HCT116 (cell line): Measurements from ENCODE around the gene TRIM75. TPM values are rescaled to one million over a fixed set of nuclear protein-coding genes. Genes with fewer than 3 reads are reported as not detected.

Experiments
- ATAC-seq: fragments of 200-7000 bp; cut with Tn5 transposase; 2 replicates; pipeline ENCODE4 v1.9.1; 2020; ENCODE audit warnings: mild to moderate bottlenecking, moderate library complexity
- BruUV-seq: library from RNA; stranded (reverse); fragments of 400-500 nt; replicated peaks from 2 replicates; lab custom pipeline; 2021; lab: Mats Ljungman, UMichigan
- CTCF ChIA-PET: fragments of 300-600 bp; sonication (Branson Sonifier 250); formaldehyde crosslinking; loops from one replicate; lab custom pipeline; 2021; ENCODE audit warnings: antibody characterized with exemption; lab: Charles Lee
- POLR2A ChIA-PET: fragments of 300-600, 350-600 bp; sonication (Branson Sonifier 250); formaldehyde crosslinking; loops from one replicate; lab custom pipeline; 2021; ENCODE audit warnings: antibody characterized with exemption; lab: Charles Lee
- RAD21 ChIA-PET, 2 experiments: fragments of 300-600 bp; sonication (Branson Sonifier 250); formaldehyde crosslinking; loops; one replicate each; lab custom pipeline; 2023; ENCODE audit warnings: low total read pairs in 2 of 2; ENCODE audit not compliant: uncharacterized antibody in 2 of 2, unreplicated experiment in 2 of 2, low non-redundant PET in 1 of 2; lab: Charles Lee
- DNase-seq: peaks from one replicate; pipeline ENCODE4 v3.0.0-alpha.2; 2010; ENCODE audit warnings: low read depth, low spot score
- H2AFZ ChIP-seq: fragments of 200-600 bp; shearing (Covaris generic), sonication (generic); 2 replicates; pipeline ENCODE4 v1.6.1; 2017; ENCODE audit warnings: low read depth, mixed run types, mixed read lengths, antibody characterized with exemption, low read length; ENCODE audit not compliant: poor library complexity, severe bottlenecking
- H3K27ac ChIP-seq: 2 replicates; pipeline ENCODE4 v1.5.1; 2012; ENCODE audit warnings: low read depth, low read length
- H3K27me3 ChIP-seq: fragments of 200-600 bp; sonication (generic); 2 replicates; pipeline ENCODE4 v1.6.1; 2016; ENCODE audit warnings: mixed run types, low read length, mixed read lengths; ENCODE audit not compliant: insufficient read depth
- H3K36me3 ChIP-seq, 2 experiments: fragments of 200-500 bp in 1 of 2; fragments of 200-600 bp in 1 of 2; sonication (Bioruptor generic) in 1 of 2; sonication (generic) in 1 of 2; 2 replicates each; pipeline versions ENCODE4 v1.5.1 to v1.6.1; 2014 to 2016; ENCODE audit warnings: low read length in 2 of 2, inconsistent platforms in 1 of 2, mixed read lengths in 1 of 2, mixed run types in 1 of 2; ENCODE audit not compliant: insufficient read depth in 2 of 2, control insufficient read depth in 1 of 2
- H3K4me1 ChIP-seq, 2 experiments: fragments of 200-600 bp in 1 of 2; sonication (generic) in 1 of 2; 2 replicates each; pipeline versions ENCODE4 v1.5.1 to v1.6.1; 2012 to 2017; ENCODE audit warnings: low read length in 2 of 2, inconsistent platforms in 1 of 2, mild to moderate bottlenecking in 1 of 2, mixed read lengths in 1 of 2, mixed run types in 1 of 2, moderate library complexity in 1 of 2; ENCODE audit not compliant: insufficient read depth in 2 of 2, control insufficient read depth in 1 of 2
- H3K4me2 ChIP-seq: fragments of 200-600 bp; sonication (generic); 2 replicates; pipeline ENCODE4 v1.6.1; 2017; ENCODE audit warnings: mixed run types, low read length, mixed read lengths
- H3K4me3 ChIP-seq, 2 experiments: fragments of 200-600 bp in 1 of 2; sonication (generic) in 1 of 2; replicated peaks in 1 of 2; 2 replicates each; pipeline ENCODE4 v1.5.1; 2011 to 2016; ENCODE audit warnings: low read length in 2 of 2, control low read depth in 1 of 2, low read depth in 1 of 2, mild to moderate bottlenecking in 1 of 2, mixed read lengths in 1 of 2, mixed run types in 1 of 2
- H3K79me2 ChIP-seq: fragments of 200-600 bp; sonication (generic); 2 replicates; pipeline ENCODE4 v1.6.1; 2017; ENCODE audit warnings: mild to moderate bottlenecking, mixed run types, low read length, moderate library complexity, mixed read lengths; ENCODE audit not compliant: insufficient read depth
- H3K9ac ChIP-seq: fragments of 200-600 bp; sonication (generic); 2 replicates; pipeline ENCODE4 v1.6.1; 2016; ENCODE audit warnings: low read length, mixed read lengths
- H3K9me2 ChIP-seq: fragments of 200-600 bp; sonication (generic), shearing (Covaris generic); 2 replicates; pipeline ENCODE4 v1.6.1; 2017; ENCODE audit warnings: mixed run types, mild to moderate bottlenecking, moderate library complexity; ENCODE audit not compliant: insufficient read depth
- H3K9me3 ChIP-seq, 2 experiments: fragments of 200-500 bp in 1 of 2; fragments of 200-600 bp in 1 of 2; sonication (Bioruptor generic) in 1 of 2; sonication (generic) in 1 of 2; 2 replicates each; pipeline ENCODE4 v1.6.1; 2014 to 2017; ENCODE audit warnings: low read length in 2 of 2, mixed read lengths in 2 of 2, inconsistent platforms in 1 of 2, low read depth in 1 of 2, mild to moderate bottlenecking in 1 of 2, mixed run types in 1 of 2, moderate library complexity in 1 of 2; ENCODE audit not compliant: control insufficient read depth in 1 of 2, insufficient read depth in 1 of 2
- H4K20me1 ChIP-seq: fragments of 200-600 bp; sonication (generic), shearing (Covaris generic); 2 replicates; pipeline ENCODE4 v1.6.1; 2017; ENCODE audit warnings: mixed run types, mild to moderate bottlenecking, moderate library complexity; ENCODE audit not compliant: insufficient read depth
- CBX3 ChIP-seq: IDR thresholded peaks from 2 replicates; pipeline ENCODE4 v1.6.1; 2012; ENCODE audit warnings: low read depth
- CTCF ChIP-seq, 3 experiments: fragments of 200-600 bp in 1 of 3; sonication (generic) in 1 of 3; IDR thresholded peaks in 2 of 3; conservative IDR thresholded peaks in 1 of 3; 2 replicates each; pipeline ENCODE4 v1.5.1; 2012 to 2017; ENCODE audit warnings: low read depth in 2 of 3, low read length in 2 of 3, antibody characterized with exemption in 1 of 3, borderline replicate concordance in 1 of 3, control low read depth in 1 of 3, mild to moderate bottlenecking in 1 of 3, mixed read lengths in 1 of 3, mixed run types in 1 of 3, moderate library complexity in 1 of 3; ENCODE audit not compliant: insufficient read depth in 1 of 3
- EGR1 ChIP-seq: IDR thresholded peaks from 2 replicates; pipeline ENCODE4 v1.6.1; 2012; ENCODE audit warnings: low read depth
- ELF1 ChIP-seq: IDR thresholded peaks from 2 replicates; pipeline ENCODE4 v1.6.1; 2012; ENCODE audit warnings: low read depth, borderline replicate concordance
- EZH2 ChIP-seq: fragments of 200-600 bp; sonication (generic); IDR thresholded peaks from 2 replicates; pipeline ENCODE4 v1.6.1; 2017; ENCODE audit warnings: antibody characterized with exemption, mixed run types
- EZH2phosphoT487 ChIP-seq: fragments of 200-600 bp; IDR thresholded peaks from 2 replicates; pipeline ENCODE4 v1.6.1; 2018; ENCODE audit warnings: antibody characterized with exemption, borderline replicate concordance
- FOSL1 ChIP-seq: IDR thresholded peaks from 2 replicates; pipeline ENCODE4 v1.6.1; 2012; ENCODE audit warnings: low read depth
- JUND ChIP-seq: IDR thresholded peaks from 2 replicates; pipeline ENCODE4 v1.6.1; 2012
- POLR2AphosphoS5 ChIP-seq: IDR thresholded peaks from 2 replicates; pipeline ENCODE4 v1.6.1; 2011; ENCODE audit warnings: mild to moderate bottlenecking, low read depth, low read length, moderate library complexity
- RAD21 ChIP-seq: IDR thresholded peaks from 2 replicates; pipeline ENCODE4 v1.6.1; 2012; ENCODE audit warnings: low read depth, mild to moderate bottlenecking
- REST ChIP-seq: IDR thresholded peaks from 2 replicates; pipeline ENCODE4 v1.6.1; 2012; ENCODE audit warnings: low read depth
- SP1 ChIP-seq: IDR thresholded peaks from 2 replicates; pipeline ENCODE4 v1.6.1; 2012; ENCODE audit warnings: low read depth
- TCF7L2 ChIP-seq: IDR thresholded peaks from 2 replicates; pipeline ENCODE4 v1.7.0; 2011; ENCODE audit warnings: borderline replicate concordance, inconsistent platforms; ENCODE audit not compliant: insufficient read depth, insufficient read length; ENCODE audit errors: extremely low read depth
- YY1 ChIP-seq: IDR thresholded peaks from 2 replicates; pipeline ENCODE4 v1.6.1; 2011; ENCODE audit warnings: low read length, low read depth, moderate library complexity, mild to moderate bottlenecking; ENCODE audit not compliant: insufficient replicate concordance; ENCODE audit errors: extremely low read depth
- ZBTB33 ChIP-seq: IDR thresholded peaks from 2 replicates; pipeline ENCODE4 v1.6.1; 2011; ENCODE audit warnings: mild to moderate bottlenecking, low read length, moderate library complexity; ENCODE audit not compliant: insufficient replicate concordance; ENCODE audit errors: extremely low read depth
- ZFX ChIP-seq: fragments of 450-650 bp; IDR thresholded peaks from 2 replicates; pipeline ENCODE4 v1.6.1; 2017
- ZNF274 ChIP-seq: fragments of 200-500 bp; sonication (Bioruptor generic); IDR thresholded peaks from 2 replicates; pipeline ENCODE4 v1.6.1; 2014; ENCODE audit warnings: mild to moderate bottlenecking, low read depth, low read length, inconsistent platforms
- intact Hi-C: fragments of 100-400 bp; cut with micrococcal nuclease; formaldehyde crosslinking; loops from 2 replicates; pipeline ENCODE4 v1.10.0; 2022
- total RNA-seq: library from RNA; stranded (reverse); gene quantifications from one replicate; pipeline ENCODE4 v1.2.1, GENCODE V29; 2021; ENCODE audit not compliant: unreplicated experiment
- TF ChIP-seq, protein P1 (sequence below): IDR thresholded peaks from 2 replicates; pipeline ENCODE4 v1.6.1; 2012

TRIM75 gene
- total RNA-seq, 1 experiment from 2014 or later = not detected

DNA sequence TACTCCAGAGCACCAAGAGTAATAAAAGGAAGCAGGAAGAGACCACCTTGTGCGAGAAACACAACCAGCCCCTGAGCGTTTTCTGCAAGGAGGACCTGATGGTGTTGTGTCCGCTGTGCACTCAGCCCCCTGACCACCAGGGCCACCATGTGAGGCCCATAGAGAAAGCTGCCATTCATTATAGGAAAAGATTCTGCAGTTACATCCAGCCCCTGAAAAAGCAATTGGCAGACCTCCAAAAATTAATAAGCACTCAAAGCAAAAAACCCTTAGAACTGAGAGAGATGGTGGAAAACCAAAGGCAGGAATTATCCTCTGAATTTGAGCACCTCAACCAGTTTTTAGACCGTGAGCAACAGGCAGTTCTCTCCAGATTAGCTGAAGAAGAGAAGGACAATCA is 5.7 kb downstream of the TRIM75 start:
- H3K4me2 ChIP-seq = no peak overlapping the region
- CTCF ChIA-PET = no interaction called here
- no peaks in the 10 kb centered on the region for H4K20me1 ChIP-seq
- no peaks in the 10 kb centered on the region for H3K36me3 ChIP-seq
- TF ChIP-seq SP1 = no peak
- no peak for TF ChIP-seq POLR2AphosphoS5
- no peak for TF ChIP-seq FOSL1
- no peak for TF ChIP-seq EZH2
- no peak for TF ChIP-seq ZBTB33
- TF ChIP-seq YY1 = no peak
- no peak for TF ChIP-seq TCF7L2
- TF ChIP-seq JUND = no peak
- no peak for TF ChIP-seq REST
- TF ChIP-seq, protein P1, sequence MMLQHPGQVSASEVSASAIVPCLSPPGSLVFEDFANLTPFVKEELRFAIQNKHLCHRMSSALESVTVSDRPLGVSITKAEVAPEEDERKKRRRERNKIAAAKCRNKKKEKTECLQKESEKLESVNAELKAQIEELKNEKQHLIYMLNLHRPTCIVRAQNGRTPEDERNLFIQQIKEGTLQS = no peak
- TF ChIP-seq CBX3 = no peak
- no peak for TF ChIP-seq RAD21
- TF ChIP-seq ZFX = no peak
- no peak for TF ChIP-seq EGR1
- no peak for TF ChIP-seq ZNF274
- TF ChIP-seq ELF1 = no peak
- no peak for TF ChIP-seq CTCF (IDR thresholded peaks at IDR 0.05 in 2 of 3, conservative IDR thresholded peaks at IDR 0.05 in 1 of 3; ENCODE audit: borderline replicate concordance in 1 of 3, insufficient read depth in 1 of 3, low read depth in 2 of 3, low read length in 2 of 3)
- no peak for TF ChIP-seq EZH2phosphoT487
- TF ChIP-seq, all 23 proteins: peak for 0
- Histone ChIP-seq H3K27ac (no peak overlapping the region), H2AFZ (no peak overlapping the region), H3K9me3 (no peaks in the 10 kb centered on the region), H3K4me1 (no peaks in the 10 kb centered on the region), H3K4me3 (no peak overlapping the region), H3K79me2 (no peaks in the 10 kb centered on the region), H3K9me2 (no peaks in the 10 kb centered on the region), H3K9ac (no peak overlapping the region), H3K27me3 (no peaks in the 10 kb centered on the region)
- ChIA-PET RAD21 (no interaction called here), POLR2A (no interaction called here)
- intact Hi-C loops = no loop called here
- DNase-seq (no peak), ATAC-seq (no peak)
- BruUV-seq = no TSS peak
